ENCODE data around the gene KRT85.
"Not testable (repeated sequence)": the region's sequence is repeated elsewhere in the genome, so short reads cannot be mapped to it uniquely, and the experiment has no call there.

The KRT85 gene

DNA sequence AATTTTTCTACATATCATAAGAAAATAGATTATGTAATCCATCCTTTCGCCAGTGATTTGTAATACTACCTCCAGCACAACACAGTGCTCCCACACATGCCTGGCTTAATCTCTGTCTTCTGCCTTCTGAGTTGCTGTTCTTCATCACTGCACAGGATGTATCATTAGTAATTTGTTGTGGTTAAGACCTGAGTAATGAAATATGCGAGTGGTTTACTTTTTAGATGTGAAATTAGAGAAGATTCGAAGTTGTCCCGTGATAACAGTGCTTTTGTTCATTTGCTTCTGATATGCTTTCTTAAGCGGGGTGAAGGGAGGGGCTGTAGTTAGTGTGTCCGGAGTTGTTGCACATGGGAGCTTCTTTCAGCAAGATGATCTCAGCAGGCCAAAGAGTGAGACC is 18.1 kb downstream of the KRT85 start:
- DNase-seq (ENCODE audit: low read depth, low spot score): no peak

DNA sequence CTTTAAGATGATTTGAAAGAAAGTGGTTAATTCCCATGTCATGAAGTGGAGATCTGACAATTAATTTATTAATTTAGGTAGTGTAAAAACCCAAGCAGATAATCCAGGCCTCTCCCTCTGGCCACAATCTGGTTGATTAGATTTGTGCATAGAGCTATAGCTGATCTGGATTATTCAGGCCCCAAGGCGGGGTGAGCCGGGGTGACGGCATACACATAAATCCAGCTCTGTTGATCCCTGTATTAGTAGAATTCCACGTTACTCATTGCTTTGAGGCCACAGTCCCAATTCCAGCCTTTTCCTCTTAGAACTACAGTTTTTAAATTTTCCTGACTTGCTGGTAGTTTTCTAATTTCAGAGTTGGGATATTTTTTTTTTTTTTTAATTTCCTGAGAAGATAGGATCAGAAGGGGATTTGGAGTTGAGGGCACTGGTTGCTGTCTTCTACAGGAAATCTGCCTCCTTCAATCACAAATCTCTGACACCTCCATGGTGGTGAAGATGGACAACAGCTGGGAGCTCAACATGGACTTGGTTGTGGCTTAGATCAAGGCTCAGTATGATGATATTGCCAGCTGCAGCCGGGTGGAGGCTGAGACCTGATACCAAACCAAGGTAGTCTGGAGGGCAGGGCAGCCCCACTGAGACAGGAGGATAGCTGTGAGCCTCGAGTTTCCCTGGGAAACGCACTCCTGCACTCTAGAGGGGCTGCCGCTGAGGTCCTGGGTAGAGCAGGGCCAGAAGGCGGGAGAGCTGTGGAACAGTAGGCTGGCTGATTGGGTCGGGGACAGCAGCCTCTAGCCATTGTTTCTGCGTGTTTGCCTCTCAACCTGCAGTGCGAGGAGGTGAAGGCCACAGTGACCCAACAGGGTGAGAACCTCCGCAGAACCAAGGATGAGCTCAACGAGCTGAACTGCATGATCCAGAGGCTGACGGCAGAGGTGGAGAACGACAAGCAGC is 19.4 kb downstream of the KRT85 start:
- no peak for DNase-seq (ENCODE audit: low read depth, low spot score)

DNA sequence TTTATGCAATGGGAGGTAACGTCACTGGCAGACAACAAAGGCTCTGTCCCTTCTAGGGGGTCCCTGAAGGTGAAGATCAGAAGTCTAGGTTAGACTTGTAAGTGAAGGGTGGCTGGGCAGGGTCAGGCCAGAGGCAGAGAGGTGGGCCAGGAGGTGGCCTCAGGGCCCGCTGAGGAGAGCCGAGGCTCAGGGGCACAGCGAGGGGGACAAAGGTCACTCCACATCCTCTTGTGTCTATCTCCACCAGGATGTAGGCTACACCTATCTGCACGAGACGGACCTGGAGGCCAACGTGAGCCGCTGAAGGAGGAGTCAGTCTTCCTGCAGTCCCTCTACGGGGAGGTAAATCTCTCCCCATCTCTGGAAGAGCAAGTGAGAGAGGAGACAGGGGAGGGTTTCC is 20.3 kb downstream of the KRT85 start:
- DNase-seq (ENCODE audit: low read depth, low spot score): no peak

DNA sequence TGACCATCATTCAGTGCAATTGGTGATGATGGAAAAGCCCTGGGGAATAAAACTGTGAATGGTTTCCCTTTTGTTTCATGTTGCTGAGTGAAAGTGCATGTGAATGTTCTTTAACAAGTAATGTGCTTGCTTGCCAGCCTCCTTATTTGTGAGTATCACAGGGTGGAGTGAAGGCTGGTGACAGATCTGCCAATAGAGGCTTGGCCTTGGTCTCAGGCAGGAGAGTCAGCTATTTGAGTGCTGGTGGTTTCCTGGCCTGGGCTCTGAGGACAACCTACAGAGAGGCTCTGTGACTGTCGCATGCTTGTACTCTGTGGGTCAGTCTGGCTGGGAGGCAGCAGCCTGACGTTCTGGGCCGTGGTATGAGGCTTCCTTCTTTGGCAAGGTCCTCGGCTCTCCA is 20.7 kb downstream of the KRT85 start:
- DNase-seq (ENCODE audit: low read depth, low spot score): no peak

DNA sequence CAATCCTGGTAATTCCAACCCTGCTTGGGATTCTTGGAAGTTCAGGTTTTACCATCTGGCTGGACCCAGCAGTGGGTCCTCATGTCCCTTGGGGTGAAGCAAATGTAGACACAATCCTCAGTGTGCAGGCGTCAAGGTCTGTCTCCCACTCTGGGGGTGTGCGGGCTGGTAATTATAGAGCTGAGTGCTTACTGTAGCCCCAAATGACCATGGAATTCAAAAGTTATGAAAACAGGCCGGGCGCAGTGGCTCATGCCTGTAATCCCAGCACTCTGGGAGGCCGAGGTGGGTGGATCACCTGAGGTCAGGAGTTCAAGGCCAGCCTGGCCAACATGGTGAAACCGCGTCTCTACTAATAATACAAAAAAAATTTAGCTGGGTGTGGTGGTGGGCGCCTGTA is 22.2 kb downstream of the KRT85 start:
- not testable (repeated sequence) for DNase-seq (ENCODE audit: low read depth, low spot score)

DNA sequence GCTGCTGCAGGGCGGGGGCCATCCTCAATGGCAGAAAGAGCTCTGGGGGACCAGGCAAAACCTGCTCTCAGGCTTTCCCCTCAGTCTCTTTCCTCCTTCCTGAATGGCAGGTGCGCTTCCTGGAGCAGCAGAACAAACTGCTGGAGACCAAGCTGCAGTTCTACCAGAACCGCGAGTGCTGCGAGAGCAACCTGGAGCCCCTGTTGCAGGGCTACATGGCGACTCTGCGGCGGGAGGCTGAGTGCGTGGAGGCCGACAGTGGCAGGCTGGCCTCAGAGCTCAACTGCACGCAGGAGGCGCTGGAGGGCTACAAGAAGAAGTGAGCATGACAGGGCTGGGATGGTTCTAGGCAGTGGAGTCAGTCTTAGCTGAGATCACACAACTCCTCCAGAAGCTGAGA is 23.2 kb downstream of the KRT85 start:
- DNase-seq (ENCODE audit: low read depth, low spot score): no peak

DNA sequence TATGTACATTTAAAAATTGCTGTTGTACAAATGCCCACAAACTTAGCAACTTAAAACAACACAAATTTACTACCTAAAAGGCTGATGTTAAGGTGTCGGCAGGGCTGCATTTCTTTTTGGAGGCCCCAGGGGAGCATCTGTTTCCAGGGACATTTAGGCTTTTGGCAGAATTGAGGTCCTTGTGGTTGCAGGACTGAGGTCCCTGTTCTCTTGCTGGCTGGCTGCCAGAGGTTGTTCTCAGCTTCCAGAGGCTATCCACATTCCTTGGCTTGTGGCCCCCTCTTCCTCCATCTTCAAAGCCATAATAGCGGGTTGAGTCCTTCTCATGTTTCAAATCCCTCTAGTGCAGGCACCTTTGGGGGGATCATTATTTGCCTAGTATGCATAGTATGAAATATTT is 23.7 kb downstream of the KRT85 start:
- DNase-seq (ENCODE audit: low read depth, low spot score): no peak

DNA sequence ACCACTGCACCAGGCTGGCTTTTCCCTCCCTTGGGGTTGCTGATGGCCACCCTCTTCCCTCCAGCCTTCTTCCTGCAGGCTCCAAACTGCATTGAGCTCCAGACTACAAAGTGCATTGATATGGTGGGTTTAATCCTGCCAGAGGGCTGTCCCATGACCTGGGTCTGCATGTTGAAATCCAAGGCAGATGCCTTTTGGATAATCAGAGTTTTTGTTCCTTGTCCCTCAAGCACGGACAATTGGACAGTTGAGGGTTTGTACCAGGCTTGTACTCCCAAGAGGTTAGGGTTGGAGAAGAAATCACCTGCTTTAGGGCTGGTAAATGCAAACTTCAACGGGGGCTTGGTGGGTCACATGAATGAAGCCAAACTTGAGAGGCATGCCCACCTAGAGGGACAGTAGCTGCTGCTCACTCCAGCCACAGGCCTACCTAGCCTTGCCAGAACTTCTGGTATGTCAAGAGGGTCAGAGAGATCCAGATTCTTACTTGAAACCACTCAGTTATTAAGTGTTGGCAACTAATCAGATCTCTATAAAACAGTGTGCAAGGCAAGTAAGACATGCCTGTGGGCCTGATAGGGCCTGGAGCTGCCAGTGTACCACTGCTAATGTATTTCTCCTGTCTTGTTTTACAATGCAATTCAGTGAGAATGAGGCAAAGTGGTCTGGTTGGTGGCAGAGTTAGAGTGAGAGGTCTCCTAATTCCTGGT is 24.3 kb downstream of the KRT85 start:
- DNase-seq (ENCODE audit: low read depth, low spot score): no peak

DNA sequence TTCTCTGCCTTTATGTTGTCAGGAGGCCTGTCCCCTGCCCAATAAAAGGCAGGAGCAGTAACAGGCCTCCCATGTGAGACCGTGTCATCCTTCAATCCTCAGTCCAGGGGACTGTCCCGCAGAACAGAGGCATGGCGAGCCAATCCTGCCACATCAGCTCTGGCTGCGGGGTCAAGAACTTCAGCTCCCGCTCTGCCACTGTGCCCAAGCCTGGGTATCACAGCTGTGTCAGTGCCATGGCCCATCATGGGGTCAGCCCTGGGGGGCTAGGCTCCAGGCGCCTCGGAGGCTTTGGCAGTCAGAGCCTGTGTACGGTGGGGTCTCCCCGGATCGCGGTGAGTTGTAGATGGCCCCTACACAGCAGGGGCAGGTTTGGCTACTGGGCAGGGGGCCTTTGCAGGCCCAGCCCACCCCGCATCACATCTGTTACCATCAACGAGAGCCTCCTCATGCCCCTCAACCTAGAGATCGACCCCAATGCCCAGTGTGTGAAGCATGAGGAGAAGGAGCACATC is 26.2 kb downstream of the KRT85 start:
- no peak for DNase-seq (ENCODE audit: low read depth, low spot score)

DNA sequence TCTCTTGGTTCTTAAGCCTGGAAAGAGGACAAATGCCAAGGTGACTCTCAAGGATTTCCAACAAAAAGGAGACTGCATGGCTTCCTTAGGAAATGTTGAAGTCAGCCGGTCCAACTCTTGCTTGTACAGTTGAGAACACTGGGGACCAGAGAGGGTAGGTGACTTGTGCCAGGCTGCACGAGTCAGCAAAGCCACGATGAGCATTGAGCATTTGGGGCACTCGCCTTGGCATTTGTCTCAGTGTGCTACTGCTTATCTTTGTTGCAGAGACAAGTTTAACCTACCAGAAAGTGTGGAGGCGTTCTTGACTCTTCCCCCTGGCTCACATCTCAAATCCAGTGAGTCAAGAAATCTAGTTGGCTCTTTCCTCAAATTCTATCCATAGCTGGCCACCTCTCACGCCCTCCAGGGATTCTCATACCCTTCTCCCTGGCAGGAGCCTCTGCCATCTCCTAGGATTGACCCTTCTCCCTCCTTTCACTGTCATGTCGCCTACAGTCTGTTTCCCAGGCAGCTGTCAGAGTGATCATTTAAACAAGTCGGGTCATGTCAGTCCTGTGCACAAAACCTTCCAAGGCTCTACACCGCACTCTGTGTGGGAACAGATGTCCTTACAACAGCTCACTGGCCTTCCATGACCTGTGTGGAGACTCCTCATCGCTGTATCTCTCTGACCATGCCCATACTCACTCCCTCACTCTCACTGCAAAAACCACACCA is 28.9 kb downstream of the KRT85 start:
- DNase-seq (ENCODE audit: low read depth, low spot score): no peak

DNA sequence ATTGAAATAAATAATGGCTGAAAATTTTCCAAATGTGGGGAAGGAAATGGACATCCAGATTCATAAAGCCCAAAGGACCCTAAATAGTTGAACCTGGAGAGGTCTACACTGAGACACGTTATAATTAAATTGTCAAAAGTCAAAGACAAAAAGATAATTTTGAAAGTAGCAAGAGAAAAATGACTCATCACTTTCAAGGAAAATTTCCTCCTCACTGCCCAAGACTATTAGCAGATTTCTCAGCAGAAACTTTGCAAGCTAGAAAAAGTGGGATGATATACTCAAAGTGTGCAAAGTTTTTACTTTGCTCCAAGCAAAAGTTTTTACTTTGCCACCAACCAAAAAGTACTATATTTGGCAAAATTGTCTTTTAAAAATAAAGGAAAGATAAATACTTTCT is 30.2 kb downstream of the KRT85 start:
- no peak for DNase-seq (ENCODE audit: low read depth, low spot score)

DNA sequence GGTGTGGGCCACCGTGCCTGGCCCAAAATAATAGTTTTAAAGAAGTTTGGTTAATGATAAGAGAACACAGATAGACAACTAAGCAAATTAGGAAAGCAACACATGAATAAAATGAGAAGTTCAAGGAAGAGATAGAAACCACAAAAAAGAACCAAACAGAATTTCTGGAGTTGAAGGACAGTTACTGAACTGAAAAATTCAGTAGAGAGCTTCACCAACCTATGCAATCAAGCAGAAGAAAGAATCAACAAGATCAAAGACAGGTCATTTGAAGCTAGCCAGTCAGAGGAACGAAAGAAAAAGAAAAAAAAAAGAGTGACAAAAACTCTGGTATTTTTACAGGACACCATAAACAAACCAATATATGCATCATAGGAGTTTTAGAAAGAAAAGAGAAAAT is 30.6 kb downstream of the KRT85 start:
- no peak for DNase-seq (ENCODE audit: low read depth, low spot score)

DNA sequence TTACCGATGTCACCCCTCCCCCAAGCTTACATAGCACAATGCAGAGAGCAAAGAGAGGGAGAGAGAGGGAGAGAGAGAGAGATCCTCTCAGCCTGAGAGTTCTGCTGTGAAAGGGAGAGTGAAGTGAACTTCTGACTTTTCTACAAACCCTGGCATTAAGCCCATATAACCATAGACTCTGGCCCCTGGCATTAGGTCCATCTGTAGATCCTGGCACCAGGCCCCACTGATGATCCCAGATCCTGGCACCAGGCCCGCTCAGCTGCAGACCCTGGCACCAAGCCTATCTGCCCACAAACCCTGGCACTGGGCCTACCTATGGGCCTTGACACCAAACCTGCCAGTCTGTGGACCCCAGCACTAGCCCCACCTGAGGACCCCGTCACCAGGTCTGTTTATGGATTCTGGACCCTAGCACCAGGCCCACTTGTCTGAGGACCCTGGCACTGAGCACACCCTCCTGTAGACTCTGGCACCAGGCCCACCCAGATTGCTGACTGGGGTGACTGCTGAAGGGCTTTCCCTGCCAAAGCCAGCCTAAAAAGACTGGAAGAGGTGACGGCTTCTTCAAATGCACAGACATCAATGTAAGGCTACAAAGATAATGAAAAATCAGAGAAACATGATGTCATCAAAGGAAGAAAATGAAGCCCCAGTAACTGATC is 31.6 kb downstream of the KRT85 start:
- no peak for DNase-seq (ENCODE audit: low read depth, low spot score)

DNA sequence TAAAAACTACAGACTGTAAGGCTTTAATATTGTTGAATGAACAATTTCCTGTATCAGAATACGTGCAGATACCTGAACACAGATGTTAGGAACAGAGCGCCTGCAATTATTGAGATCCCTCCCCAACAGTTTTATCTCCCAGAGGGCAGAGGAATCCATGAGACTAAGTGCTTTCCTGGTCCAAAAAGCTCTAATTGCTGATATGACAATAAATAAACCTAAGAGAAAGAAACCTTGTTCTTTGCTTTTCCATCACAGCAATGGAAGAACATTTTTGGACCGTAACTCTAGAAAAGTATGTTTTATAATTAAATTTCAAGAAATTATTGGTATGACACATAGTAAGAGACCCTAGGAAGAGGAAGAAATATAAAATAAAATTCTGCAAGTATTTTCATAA is 33.1 kb downstream of the KRT85 start:
- no peak for DNase-seq (ENCODE audit: low read depth, low spot score)

DNA sequence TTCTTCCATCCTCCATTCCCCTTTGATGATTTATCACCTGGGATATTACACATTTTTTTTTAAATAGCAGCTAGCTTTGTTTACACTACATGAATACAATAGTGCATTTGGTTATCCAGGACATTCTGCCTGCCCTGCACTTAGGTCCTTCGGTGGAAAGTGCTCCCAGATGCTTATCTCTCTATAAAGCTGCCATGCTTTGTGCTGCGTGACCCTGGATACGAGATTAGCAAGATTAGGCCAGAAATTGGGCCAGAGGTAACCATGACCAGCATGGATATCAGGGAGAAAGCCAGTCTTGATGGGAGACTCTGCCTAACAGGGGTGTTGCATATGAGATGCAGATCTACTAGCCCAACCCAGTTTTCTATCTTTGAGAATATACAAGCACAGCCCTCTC is 34.0 kb downstream of the KRT85 start:
- DNase-seq (ENCODE audit: low read depth, low spot score): no peak

DNA sequence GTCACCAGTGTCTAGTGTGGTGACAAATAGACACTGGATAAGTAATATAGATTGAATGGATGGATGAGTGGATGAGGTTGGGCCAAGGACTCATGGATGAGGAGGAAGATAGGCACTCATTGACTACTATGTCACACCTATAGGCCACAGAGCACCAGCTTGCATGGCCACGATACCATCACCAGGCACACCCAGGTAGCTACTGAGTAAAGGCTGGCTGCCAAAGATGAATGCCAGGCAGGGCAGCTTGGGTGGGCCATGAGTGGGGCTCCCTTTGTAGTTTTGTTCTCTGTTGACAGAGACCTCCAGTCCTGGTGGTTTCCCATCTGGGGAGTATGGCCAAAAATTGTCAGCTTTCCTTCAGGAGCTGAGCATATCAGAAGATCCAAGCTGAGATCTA is 34.9 kb downstream of the KRT85 start:
- no peak for DNase-seq (ENCODE audit: low read depth, low spot score)

DNA sequence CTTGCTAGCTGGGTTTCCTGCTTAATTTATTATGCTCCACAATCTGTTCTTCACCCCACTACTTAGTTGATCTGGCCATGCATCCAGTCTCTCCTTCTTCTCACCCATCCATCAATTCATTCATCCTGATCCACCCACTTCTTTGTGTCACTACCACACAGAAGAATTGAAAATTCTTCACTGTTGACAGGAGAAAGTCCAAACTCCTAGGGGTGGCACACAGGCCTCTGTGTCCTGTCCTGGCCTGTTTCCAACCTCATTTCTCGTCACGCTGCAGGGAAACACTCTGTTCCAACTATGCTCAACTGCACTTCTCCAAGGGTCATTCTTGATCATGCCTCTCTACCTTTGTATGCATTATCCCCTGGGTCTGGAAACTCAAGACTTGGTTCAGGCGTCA is 35.4 kb downstream of the KRT85 start:
- no peak for DNase-seq (ENCODE audit: low read depth, low spot score)

DNA sequence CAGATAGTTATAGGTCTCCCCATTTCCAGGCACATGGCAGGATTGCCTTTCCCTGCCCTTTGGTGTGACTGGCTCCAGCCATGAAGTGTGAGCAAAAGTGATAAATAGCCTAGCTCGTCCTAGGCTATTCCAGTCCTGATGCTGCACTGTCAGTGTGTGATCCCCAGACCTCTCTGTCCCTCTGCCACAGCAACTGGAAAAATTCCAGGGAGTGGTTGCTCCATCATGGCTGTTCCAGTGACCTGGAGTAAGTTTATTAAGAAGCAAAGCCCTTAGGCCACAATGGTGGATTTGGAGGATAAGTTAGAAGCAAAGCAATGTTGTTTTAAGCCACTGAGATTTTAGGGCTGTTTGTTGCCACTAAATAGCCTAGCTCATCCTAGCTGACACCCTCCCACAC is 36.2 kb downstream of the KRT85 start:
- no peak for DNase-seq (ENCODE audit: low read depth, low spot score)

DNA sequence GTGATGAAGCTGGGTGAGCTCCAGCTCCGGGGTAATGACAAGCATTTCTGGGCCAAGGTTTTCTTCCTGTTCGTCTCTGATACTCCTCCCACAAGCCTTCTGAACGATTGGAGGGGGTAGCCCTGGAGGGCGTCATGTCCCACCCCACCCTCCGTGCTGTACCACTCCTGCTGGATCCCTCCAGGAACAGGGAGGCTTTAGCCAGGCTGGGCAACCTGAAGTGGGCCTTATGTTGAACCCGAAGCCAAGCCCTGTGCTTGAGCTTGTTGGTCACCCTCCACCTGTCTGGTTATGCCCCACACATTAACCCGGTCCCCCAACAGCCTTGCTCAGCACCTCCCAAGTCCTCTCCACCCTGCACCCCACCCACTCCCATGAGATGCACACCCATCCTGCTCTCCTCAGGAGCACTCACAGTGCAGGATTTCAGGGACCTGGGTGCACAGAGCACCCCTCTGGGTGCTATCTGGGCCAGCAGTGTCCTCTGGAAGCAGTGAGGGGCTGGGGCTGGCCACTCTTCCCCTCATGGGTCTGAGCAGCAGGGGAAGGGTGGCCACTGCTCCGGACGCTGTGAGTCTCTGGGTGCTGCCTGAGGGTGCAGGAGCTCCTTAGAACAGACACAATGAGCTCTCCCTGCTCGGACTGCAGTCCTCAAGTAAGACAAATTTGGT is 39.3 kb downstream of the KRT85 start:
- no peak for DNase-seq (ENCODE audit: low read depth, low spot score)

DNA sequence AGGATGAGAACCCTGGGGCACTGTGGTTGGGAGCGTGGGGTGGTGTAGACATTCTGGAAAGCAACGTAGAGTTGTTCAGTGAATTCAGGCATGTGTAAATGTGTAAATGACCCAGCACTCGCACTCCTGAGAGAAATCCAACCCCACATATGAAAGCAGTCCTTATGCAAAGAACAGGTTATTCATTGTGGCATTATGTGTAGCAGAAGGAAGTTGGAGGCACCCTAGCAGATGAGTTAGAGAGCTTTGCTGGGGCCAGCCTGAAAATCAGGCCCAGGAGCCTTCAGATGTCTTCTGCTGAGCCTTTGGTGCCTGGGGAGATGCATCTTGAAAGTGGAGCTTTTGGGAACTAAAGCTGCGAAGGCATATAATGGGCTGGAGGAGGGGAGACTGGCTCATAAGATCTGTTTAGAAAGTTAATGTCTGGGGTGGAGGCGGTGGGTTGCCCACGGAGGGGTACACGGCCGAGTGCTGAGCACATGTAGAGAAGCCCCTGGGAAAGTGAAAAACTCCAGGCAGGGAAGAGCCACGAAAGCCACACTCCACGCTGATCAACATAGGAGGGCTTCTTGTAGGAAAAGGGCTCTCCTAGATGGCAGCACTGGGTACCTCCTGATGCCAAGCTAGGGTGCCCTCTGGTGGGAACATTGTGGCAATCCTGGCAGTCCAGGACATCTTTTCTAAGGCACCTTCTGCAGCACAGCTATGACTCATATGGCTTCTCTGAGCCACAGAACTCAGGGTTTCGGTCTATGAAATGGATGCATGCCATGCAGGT is 40.0 kb downstream of the KRT85 start:
- DNase-seq (ENCODE audit: low read depth, low spot score): peak; percentile 47

DNA sequence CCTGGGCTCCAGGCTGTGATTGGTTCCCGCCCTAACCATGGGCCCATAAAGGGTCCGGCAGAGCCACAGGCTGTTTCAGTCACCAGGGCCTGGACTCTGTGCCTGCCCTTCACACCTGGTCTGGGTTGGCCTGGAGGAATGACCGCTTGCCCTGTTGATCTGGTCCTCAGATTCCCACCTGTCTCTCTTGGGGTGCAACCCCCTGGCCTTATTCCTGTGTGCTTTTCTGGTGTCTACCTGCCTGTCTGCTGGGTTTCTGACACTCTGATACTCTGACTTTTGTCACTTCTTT is 43.2 kb downstream of the KRT85 start:
- no peak for DNase-seq (ENCODE audit: low read depth, low spot score)

Data from smooth muscle cell of the brain vasculature (primary cell).